HG03135 (cell line): Measurements from ENCODE around the gene TTLL11.

ENCODE experiments used
- ATAC-seq: cut with Tn5 transposase; IDR thresholded peaks from one replicate; pipeline ENCODE4 v1.9.1; 2021; ENCODE audit warnings: mild to moderate bottlenecking, moderate library complexity; ENCODE audit not compliant: unreplicated experiment

The TTLL11 gene

DNA sequence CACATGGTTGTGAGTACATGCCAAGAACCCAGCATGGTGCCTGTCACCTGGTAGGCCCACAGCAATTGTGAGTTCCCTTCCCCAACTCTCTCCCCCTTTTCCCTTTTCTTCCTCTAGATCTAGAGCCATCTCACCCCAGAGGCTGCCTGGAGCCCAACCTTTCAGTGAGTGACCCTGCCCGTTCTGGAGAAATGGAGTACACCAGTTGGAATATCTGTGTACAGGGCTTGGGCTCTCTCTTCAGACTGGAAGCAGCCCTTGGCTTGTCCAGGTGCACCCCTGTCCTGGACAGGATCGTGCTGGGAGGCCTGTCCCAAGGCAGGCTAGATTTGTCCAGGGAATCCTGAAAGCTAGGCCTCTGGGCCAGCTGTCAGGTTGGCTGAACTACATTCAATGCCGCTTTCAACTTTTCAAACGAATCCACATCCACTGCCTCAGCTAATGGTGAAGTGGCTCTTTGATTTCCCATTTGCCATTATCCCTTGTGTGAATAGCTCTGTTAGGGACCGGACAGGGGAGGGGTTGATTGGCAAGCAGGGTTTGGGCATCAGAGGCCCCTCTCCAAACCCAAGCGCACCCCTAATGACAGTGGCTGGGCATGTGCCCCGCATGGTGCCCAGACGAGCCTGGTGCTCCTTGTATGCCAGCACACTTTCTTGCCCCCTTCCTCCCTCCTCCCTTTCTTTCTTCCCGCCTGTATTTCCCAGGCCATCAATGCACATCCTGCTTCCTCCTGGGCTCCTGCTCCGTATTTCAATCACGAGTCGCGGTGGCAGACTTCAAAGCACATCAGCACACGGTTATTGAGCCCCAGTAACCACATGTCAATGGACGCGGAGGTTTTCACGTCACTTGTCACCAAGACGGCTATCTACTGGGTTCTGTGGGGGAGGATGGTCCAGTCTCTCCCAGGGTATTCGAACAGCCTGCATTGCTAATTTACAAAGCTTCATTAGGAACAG is 230.5 kb downstream of the TTLL11 start:
- no peak for ATAC-seq

DNA sequence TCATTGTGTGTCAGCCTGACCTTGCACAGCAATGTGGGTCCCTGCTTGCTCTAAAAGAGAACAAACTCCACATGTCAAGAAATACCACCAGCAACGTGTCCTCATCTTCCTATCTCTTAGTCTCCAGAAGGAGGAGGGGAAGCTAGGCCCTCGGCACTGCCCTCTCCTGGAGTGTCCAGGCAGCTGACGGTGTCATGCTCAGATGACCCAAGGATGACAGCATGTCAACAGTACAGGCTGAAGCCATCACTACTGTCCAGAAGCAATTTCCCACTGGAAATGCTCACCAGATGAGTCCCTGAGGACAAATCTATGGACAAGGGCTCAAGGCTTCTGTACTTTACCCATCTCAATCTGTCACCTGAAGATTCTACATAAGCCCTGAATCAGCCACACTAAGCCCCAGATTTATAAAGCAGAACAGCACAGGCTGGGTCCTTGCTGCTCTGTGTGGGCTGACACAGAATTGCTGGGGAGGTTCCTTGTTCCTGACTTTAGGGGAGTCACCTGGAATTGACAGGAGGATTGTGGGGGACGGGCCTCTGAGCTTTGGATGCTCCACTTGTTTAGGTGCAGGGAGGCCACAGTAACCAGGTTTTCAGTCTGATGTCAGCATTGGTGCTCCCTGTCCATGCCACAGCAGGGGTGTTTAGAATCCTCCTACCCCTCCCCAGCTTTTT is 231.5 kb downstream of the TTLL11 start:
- no peak for ATAC-seq

DNA sequence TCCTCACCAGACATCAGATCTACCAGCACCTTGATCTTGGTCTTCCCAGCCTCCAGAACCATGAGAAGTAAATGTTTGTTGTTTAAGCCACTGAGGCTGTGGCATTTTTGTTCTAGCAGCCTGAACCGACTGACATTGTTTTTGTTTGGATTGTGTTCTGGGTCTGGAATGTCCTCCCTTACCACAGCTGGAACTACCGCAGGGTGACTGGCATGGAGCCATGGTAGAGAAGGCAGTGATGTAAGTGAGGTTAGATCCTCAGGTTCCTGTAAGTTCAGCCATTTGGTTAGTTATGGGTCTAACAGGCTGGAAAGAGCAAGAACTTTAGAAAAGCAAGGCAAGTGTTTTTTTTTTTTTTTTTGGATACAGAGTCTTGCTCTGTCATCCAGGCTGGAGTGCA is 232.4 kb downstream of the TTLL11 start:
- ATAC-seq: no peak

DNA sequence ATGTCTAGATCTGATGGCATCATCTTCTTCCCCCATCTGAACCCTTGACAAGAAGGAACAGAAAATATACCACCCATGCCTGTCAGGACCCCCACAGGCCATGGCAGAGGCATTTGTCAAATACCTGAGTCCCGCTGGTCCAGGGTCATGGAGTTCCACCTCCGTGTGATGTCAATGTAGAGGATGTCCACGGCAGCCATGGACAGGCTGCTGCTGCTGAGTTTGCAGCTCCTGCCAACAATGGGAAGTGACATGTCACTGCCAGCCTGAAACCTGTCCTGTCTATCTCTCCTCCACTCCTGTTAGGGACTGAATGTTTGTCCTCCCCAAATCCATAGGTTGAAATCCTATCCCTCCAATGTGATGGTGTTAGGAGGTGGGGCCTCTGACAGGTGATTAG is 232.9 kb downstream of the TTLL11 start:
- no peak for ATAC-seq

DNA sequence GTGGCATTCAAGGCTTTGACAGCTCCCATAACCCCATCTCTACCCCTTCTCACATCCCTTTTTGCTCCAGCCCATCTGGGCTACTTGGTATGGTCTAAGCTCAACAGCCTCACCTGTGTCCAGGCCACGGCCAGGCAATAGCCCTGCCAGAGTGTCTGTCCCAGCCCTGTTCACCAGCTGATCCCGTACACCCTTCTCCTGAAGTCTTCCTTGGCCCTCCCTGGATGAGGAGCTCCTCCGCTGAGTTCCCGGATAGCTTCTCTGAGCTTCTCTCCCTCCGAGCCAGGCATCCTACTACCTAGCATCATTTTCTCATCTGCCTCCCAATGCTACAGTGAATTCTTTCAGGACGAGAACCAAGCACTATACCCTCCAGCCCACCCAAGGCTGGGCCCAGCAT is 233.5 kb downstream of the TTLL11 start:
- ATAC-seq: no peak

DNA sequence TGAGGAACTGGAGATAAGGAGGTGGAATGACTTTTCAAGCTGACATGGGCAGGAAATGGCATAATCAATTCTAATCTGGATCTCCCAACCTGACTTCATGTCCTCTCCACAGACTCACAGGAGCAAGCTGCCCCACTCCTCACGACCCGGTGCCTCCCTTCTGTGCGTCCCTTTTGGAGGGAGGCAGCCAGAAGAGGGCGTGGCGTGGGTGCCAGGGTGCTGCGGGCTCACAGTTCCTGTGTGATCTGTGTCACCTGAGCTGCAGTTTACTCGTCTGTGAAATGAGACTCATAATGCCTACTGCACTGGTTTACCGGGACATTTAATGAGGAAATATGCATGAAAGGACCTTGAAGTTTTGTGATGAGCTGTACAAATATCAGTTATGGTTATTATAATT is 234.3 kb downstream of the TTLL11 start:
- ATAC-seq: no peak

DNA sequence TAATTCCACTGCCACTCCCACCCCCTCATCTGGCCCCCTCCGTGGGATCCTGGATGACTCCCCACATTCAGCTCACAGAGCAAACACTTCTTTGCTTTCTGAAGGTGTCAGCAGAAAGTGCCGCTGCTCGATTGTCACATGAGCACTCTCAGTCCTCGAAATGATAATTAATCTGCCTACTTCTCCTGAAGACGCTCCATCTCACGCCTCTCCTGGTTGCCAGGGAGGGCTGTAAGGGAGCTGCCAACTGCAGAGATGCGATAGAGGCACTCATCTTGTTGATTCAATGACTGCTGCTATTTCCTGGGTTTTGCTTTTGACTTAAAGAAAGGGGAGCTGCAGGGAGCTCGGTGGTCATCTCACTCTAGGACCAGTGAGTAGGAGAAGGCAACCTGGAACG is 235.2 kb downstream of the TTLL11 start:
- ATAC-seq: no peak

DNA sequence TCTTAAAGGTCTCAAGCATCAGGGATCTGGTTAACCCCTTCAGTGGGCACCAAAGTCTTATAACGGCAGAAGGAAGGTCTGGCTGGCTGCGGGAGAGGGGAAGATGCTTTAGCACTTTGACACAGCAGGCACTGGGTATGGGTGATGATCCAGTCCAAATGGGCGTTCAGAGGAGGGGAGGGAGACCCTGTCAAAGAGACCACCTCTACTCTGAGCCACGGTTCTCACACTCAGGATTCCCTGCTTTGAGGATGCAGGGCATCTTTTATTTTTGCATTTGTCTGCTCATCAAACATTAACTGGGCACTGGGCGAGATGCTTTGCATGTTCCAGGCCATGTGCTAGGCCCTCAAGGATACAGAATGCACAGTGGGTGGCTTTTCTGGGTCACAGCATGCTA is 237.6 kb downstream of the TTLL11 start:
- ATAC-seq: no peak

DNA sequence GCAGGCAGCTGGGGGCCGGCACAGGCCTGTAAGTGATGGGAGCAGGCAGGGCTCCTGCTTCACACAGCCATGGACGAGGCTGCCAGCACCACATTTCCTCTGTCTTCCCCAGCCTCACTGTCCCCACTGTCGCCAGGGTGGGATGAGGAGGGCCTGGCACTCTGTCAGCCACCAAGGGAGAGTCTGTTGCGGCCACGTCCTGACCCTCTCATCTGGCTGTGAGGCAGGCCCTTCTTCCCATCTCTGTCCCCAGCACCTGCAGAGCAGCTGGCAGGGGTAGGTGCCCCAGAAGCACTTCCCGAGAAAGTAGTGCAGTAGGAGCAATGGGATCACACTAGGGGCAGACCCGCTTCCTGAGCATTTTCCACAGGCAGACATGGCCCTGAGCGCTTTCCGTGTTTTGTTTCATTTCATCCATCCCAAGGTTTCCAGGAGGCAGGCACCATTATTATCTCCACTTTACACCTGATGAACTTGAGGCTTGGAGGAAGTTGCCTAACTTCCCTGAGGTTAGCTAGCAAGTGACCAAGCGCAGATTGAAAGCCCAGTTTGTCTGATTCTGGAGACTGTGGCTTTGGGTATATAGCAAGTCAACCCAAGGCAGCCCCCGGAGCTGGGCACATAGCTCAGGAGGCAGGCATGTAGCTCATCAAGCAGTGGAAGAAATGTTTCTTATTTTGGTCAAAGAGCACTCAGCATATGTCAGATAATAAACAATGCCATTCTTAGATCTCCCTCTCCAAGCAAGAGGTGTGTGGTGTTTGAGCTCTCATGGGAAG is 239.3 kb downstream of the TTLL11 start:
- no peak for ATAC-seq

DNA sequence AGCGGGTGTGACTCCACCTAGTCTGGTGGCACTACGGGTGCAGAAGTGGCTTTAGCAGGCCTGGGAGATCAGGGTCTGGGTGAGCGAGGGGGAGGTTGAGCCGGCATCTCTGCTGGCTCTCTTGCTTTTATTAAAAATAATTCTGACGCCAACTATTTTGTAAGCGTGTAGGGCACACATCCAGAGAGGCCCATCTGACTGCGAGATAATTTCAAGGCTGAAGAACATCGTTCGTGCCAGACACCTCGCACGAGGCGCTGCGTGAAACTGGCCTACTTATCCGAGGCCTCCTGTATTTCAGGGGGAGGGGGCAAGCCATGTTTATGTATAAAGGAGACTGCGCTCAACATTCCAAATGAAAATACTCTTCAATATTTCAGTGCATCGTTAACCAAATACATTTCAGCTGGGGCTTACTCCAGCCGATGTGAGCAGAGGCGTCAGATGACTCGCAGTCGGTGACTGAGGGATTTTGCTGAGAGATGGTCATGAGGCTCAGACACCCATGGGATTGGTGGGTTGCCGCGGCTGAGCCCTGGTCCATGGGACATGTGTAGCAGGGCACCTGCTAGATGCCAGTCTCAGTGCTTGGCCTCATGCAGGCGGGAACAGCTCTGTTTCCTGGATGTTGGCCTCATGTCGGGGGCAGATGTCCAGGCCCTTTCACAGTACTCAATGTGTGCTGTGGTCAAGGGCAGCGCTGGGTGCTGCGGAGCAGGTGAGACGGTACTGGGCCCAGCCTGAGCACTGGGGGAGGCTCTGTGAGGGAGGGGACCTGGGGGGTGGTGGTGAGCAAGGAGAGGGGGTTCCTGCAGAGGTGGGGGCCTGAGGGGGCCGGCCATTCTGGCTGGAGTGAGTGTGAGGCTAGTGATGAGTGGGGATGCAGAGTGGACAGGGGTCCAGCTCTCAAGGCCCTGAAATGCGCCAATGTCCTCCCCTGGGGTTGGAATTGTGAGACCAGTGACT is 240.2 kb downstream of the TTLL11 start:
- no peak for ATAC-seq

DNA sequence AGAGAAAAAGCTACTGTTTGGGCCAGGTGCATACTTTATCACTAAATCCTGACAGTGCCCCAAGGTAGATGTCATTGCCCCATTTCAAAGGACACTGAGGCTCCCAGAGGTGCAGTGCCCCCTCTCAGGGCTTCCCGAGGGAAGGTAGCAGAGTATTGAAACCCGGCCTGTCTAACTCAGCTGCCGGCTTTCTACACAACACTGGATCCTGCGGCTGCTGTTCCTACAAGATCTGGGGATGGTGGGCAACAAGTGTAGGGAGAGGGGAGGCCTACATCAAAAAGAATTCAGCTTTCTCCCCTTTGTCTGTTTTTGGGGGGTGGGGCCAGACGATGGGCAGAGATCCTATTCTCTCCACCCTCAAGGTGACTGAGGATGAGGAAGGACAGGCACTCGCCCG is 240.9 kb downstream of the TTLL11 start:
- ATAC-seq: no peak

DNA sequence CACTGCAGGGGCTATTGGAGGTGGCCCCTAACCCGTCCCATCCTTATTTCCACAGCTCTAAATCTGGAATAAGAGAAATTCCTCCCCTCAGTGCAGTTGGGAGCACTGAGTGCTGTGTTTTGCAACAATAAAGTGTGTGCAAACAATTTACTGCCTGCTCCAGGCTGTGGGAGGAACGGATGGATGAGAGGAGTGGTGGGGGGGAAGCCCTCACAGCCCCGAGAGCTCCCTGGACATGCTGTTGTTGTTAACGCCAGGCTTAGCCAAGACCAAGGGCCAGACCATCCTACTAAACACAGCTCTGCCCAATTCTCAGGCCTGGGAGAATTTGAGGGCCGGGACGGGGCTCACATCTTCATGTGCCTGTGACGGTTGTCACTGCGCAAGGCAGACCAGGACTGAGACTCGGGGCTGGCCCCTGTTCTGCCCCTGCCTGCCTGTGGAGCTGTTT is 241.4 kb downstream of the TTLL11 start:
- no peak for ATAC-seq

DNA sequence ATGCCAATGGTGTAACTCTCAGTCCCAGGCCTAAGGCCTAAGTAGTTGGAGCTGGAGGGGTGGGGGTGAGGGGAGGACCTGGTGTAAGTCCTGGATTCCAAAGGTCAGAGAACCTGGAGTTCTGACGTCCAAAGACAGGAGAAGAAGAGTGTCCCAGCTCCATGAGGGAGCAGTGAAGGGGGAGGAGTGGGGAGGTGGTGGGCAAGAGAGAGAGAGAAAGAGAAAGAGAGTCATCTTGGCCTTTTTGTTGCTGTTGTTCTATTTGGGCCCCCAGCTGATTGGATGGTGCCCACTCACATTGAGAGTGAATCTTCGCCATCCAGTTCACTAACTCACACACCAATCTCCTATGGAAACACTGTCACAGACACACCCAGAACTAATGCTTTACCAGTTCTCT is 242.7 kb downstream of the TTLL11 start:
- no peak for ATAC-seq

DNA sequence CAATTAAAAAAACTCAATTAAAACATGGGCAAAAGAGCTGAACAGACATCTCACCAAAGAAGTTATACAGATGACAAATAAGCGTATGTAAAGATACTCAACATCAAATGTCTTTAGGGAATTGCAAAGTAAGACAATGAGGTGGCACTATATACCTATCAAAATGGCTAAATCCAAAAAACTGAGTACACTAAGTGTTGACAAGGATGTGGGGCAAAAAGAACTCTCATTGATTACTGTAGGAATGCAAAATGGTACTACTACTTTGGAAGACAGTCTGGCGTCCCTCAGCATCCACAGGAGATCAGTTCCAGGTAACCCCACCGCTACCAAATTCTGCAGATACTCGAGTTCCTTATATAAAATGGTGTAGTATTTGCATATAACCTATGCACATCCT is 243.6 kb downstream of the TTLL11 start:
- ATAC-seq: no peak

DNA sequence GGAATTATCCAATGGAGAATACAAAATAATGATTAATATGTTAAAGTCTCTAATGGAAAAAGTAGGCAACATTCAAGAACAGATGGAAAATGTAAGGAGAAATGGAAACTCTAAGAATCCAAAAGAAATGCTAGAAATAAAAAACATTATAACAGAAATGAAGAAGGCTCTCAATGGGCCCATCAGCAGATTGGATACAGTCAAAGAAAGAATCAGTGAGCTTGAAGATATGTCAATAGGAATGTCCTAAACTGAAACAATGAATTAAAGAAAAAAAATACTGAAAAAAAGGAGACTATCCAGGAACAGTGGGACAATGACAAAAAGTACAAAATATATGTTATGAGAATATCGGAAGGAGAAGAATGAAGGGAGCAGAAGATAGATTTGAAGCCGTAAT is 248.5 kb downstream of the TTLL11 start:
- no peak for ATAC-seq

DNA sequence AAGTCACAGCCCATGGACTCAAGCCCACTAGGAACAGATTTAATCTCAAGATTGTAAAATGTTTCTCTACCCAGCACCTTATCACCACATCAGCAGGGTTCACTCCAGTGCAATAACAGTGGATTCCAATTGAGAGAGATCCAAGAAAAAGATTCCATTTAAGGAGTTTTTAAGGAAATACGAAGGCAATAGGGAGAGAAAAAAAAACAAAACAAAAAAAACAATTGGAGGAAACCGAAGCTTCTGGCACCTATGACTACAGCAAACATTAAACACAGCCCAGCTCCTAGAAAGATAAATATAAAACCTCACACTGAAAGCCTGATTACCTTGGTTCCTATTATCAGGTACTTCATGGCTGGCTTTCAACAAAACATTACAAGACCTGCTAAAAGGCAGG is 249.0 kb downstream of the TTLL11 start:
- ATAC-seq: no peak

DNA sequence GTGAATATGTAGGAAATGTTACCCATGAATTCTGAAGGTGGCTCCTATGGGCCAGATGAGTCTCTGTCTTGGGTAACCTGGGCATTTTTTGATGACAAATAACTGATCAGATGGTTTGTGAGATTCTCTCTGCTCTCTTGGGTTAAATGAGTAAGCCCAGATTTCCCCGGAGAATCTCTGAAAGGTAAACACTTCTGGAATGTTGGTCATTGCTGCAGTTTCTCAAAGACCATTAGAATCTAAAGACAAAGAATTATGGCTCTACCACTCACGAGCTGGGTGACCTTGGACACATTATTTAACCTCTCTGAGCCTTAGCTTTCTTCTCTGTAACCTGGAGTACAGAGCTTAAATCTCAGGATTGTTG is 250.5 kb downstream of the TTLL11 start:
- no peak for ATAC-seq

DNA sequence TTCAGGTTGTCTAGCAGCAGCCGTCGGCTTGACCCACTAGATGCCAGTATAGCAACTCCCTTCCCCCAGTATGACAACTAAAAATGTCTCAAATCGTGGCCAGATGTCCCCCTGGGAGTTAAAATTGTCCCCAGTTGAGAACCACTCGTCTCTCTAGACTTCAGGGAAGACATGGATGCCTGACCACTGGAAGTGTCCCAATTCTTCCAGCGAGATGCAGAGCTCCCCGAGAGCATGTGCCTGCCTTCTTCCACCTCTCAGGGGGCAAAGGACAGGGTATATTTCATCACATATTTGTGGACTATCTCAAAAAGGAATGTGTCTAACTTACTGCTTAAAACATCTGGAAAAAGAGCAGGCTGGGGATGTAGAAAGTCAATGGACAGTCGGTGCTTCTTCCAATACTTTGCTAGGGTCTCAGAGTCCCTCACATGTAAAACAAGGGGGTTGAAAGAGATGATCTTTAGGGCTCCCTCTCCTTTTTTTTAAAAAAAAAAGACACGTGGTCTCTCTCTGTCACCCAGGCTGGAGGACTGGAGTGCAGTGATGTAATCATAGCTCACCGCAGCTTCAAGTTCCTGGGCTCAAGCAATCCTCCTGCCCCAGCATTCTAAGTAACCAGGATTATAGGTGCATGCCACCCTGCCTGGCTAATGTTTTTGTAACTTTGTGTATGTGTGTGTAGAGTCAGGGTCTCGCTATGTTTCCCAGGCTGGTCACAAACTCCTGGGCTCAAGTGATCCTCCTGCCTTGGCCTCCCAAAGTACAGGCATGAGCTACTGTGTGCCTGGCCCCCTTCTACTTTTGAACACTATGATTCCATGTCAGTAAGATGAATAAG is 251.1 kb downstream of the TTLL11 start:
- no peak for ATAC-seq
